B cell (primary cell): ENCODE results near the gene SLC9A3.

Experiments
- EZH2 ChIP-seq: IDR thresholded peaks from 2 replicates; pipeline ENCODE4 v1.6.1; 2012; ENCODE audit warnings: borderline replicate concordance, low read depth, mild to moderate bottlenecking, moderate library complexity, low read length; ENCODE audit not compliant: insufficient read depth, poor library complexity, severe bottlenecking
- TF ChIP-seq, protein P1 (sequence below): fragments of 200-600 bp; IDR thresholded peaks from one replicate; pipeline ENCODE4 v1.8.0; 2022; ENCODE audit warnings: antibody characterized with exemption, mild to moderate bottlenecking

DNA sequence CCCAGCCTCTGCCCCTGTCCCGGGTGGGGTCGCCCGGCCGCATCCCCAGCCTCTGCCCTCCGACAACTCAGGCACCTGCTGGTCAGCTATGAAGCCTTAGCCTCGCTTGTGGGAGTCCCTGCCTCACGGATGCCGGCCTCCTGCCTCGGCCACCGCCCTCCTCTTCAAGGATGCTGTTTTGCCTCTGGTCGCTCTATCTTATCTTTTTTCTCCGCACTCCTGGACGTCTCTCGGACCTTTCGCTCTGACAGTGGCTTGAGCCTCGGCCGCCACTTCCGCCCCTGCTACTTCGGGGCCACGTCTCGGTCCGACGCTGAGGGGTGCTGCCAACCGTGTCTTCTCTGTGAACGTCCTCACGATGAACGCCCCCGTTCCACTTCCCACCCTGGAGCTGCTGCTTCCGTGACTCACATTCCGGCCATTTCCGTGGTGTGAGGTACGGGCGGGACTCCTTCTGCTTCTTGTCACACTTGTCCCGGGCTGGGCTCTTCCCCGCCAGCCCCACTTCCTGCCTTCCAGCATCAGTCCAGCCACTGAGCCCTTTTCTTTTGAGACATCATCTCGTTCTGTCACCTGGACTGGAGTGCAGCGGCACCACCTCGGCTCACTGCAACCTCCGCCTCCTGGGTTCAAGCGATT, 26.3 kb downstream of the SLC9A3 start:
- TF ChIP-seq, protein P1, sequence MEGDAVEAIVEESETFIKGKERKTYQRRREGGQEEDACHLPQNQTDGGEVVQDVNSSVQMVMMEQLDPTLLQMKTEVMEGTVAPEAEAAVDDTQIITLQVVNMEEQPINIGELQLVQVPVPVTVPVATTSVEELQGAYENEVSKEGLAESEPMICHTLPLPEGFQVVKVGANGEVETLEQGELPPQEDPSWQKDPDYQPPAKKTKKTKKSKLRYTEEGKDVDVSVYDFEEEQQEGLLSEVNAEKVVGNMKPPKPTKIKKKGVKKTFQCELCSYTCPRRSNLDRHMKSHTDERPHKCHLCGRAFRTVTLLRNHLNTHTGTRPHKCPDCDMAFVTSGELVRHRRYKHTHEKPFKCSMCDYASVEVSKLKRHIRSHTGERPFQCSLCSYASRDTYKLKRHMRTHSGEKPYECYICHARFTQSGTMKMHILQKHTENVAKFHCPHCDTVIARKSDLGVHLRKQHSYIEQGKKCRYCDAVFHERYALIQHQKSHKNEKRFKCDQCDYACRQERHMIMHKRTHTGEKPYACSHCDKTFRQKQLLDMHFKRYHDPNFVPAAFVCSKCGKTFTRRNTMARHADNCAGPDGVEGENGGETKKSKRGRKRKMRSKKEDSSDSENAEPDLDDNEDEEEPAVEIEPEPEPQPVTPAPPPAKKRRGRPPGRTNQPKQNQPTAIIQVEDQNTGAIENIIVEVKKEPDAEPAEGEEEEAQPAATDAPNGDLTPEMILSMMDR = no peak
- TF ChIP-seq EZH2 = no peak
